Measurements from ENCODE around the gene MGAT2. TPM values are rescaled to one million over a fixed set of nuclear protein-coding genes. Genes with fewer than 3 reads are reported as not detected.
A peak's percentile ranks its signal among the peaks of the same experiment; 100 is the strongest.

Gene MGAT2
- total RNA-seq, 1 experiment from 2014 or later, result 22.9 TPM

DNA sequence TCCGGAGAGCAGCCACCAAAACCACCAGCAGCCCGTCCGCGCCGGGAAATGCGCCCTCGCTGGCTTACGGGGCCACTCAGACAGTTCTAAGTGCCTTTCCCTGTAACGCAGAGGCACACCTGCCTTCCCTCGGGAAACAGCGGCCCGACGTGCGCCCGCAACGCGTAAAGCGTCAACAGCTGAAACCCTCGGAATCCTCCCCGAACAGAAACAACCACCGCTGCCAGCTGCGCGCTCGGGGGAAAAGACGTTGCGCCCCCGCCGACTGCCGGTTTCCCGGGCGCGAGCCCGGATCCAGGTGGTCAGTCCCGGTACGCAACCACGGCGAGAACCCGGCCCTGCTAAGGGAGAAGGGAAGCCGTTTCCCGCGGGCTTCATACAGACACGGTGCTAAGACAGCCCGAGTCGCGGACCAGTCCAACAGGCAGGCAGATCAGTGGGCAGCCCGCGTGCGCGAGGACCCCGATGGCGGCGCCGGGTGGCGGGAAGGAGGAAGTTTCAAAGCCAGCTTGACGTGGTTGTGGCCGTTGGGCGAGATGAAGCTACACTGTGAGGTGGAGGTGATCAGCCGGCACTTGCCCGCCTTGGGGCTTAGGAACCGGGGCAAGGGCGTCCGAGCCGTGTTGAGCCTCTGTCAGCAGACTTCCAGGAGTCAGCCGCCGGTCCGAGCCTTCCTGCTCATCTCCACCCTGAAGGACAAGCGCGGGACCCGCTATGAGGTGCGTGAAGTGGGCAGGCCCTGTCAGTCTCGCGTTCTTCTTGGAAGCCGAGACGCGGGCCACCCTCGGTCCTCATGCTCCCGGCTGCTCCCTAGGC, 21.9 kb upstream of the MGAT2 start, which contains the start of gene LRR1 (continued):
- TF ChIP-seq POLR2AphosphoS5 (IDR thresholded peaks at IDR 0.05; ENCODE audit: low read depth, low read length) (peak; percentile 72; the same call in 1 of the 2 replicates), FOSL1 (IDR thresholded peaks at IDR 0.05; ENCODE audit: low read depth) (no peak), ZFX (IDR thresholded peaks at IDR 0.05) (peak; percentile 36; the same call in 1 of the 2 replicates), CEBPB (IDR thresholded peaks at IDR 0.05; ENCODE audit: low read depth) (no peak), YY1 (IDR thresholded peaks at IDR 0.05; ENCODE audit: extremely low read depth, insufficient replicate concordance, low read depth, low read length) (peak; percentile 89)

DNA sequence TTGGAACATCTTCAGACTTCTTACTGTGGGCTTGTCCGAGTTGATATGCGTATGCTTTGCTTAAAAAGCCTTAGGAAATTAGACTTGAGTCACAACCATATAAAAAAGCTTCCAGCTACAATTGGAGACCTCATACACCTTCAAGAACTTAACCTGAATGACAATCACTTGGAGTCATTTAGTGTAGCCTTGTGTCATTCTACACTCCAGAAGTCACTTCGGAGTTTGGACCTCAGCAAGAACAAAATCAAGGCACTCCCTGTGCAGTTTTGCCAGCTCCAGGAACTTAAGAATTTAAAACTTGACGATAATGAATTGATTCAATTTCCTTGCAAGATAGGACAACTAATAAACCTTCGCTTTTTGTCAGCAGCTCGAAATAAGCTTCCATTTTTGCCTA, 13.0 kb upstream of the MGAT2 start:
- Histone ChIP-seq H4K20me1 (ENCODE audit: insufficient read depth) (no peaks in the 10 kb centered on the region), H3K27me3 (ENCODE audit: insufficient read depth, low read length) (no peaks in the 10 kb centered on the region), H3K9ac (ENCODE audit: low read length) (no peak overlapping the region), H3K4me2 (ENCODE audit: low read length) (no peak overlapping the region), H3K9me3 (ENCODE audit: control insufficient read depth in 1 of 2, insufficient read depth in 1 of 2, low read depth in 1 of 2, low read length in 2 of 2) (no peaks in the 10 kb centered on the region), H3K9me2 (ENCODE audit: insufficient read depth) (no peaks in the 10 kb centered on the region), H3K4me3 (replicated peaks in 1 of 2; ENCODE audit: low read depth in 1 of 2, low read length in 2 of 2) (no peak overlapping the region), H2AFZ (ENCODE audit: low read depth, low read length, poor library complexity, severe bottlenecking) (no peak overlapping the region), H3K79me2 (ENCODE audit: insufficient read depth, low read length) (peaks cover 40% of the 10 kb centered on the region), H3K36me3 (ENCODE audit: control insufficient read depth in 1 of 2, insufficient read depth in 2 of 2, low read length in 2 of 2) (peaks cover 4 to 16% of the 10 kb centered on the region in 2 experiments; a peak in 3 of 4 replicates), H3K4me1 (ENCODE audit: control insufficient read depth in 1 of 2, insufficient read depth in 2 of 2, low read length in 2 of 2) (no peaks in the 10 kb centered on the region), H3K27ac (ENCODE audit: low read depth, low read length) (no peak overlapping the region)
- BruUV-seq (replicated peaks), result no TSS peak
- TF ChIP-seq, protein P1, sequence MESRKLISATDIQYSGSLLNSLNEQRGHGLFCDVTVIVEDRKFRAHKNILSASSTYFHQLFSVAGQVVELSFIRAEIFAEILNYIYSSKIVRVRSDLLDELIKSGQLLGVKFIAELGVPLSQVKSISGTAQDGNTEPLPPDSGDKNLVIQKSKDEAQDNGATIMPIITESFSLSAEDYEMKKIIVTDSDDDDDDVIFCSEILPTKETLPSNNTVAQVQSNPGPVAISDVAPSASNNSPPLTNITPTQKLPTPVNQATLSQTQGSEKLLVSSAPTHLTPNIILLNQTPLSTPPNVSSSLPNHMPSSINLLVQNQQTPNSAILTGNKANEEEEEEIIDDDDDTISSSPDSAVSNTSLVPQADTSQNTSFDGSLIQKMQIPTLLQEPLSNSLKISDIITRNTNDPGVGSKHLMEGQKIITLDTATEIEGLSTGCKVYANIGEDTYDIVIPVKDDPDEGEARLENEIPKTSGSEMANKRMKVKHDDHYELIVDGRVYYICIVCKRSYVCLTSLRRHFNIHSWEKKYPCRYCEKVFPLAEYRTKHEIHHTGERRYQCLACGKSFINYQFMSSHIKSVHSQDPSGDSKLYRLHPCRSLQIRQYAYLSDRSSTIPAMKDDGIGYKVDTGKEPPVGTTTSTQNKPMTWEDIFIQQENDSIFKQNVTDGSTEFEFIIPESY (IDR thresholded peaks at IDR 0.05; ENCODE audit: extremely low read depth, insufficient replicate concordance, low read length), result no peak
- no peak for TF ChIP-seq SIN3A (IDR thresholded peaks at IDR 0.05; ENCODE audit: low read depth)
- TF ChIP-seq SRF (IDR thresholded peaks at IDR 0.05; ENCODE audit: low read depth), result no peak
- TF ChIP-seq POLR2AphosphoS5 (IDR thresholded peaks at IDR 0.05; ENCODE audit: low read depth, low read length), result no peak
- TF ChIP-seq, protein P2, sequence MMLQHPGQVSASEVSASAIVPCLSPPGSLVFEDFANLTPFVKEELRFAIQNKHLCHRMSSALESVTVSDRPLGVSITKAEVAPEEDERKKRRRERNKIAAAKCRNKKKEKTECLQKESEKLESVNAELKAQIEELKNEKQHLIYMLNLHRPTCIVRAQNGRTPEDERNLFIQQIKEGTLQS (IDR thresholded peaks at IDR 0.05), result no peak
- no peak for TF ChIP-seq TCF7L2 (IDR thresholded peaks at IDR 0.05; ENCODE audit: borderline replicate concordance, extremely low read depth, insufficient read depth, insufficient read length)
- no peak for TF ChIP-seq YY1 (IDR thresholded peaks at IDR 0.05; ENCODE audit: extremely low read depth, insufficient replicate concordance, low read depth, low read length)
- TF ChIP-seq JUND (IDR thresholded peaks at IDR 0.05), result no peak
- no peak for TF ChIP-seq CEBPB (IDR thresholded peaks at IDR 0.05; ENCODE audit: low read depth)
- TF ChIP-seq EZH2phosphoT487 (IDR thresholded peaks at IDR 0.05; ENCODE audit: borderline replicate concordance), result no peak
- TF ChIP-seq, protein P3, sequence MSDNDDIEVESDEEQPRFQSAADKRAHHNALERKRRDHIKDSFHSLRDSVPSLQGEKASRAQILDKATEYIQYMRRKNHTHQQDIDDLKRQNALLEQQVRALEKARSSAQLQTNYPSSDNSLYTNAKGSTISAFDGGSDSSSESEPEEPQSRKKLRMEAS (IDR thresholded peaks at IDR 0.05), result no peak
- no peak for TF ChIP-seq RAD21 (IDR thresholded peaks at IDR 0.05; ENCODE audit: low read depth)
- no peak for TF ChIP-seq SP1 (IDR thresholded peaks at IDR 0.05; ENCODE audit: low read depth)
- TF ChIP-seq, protein P4, sequence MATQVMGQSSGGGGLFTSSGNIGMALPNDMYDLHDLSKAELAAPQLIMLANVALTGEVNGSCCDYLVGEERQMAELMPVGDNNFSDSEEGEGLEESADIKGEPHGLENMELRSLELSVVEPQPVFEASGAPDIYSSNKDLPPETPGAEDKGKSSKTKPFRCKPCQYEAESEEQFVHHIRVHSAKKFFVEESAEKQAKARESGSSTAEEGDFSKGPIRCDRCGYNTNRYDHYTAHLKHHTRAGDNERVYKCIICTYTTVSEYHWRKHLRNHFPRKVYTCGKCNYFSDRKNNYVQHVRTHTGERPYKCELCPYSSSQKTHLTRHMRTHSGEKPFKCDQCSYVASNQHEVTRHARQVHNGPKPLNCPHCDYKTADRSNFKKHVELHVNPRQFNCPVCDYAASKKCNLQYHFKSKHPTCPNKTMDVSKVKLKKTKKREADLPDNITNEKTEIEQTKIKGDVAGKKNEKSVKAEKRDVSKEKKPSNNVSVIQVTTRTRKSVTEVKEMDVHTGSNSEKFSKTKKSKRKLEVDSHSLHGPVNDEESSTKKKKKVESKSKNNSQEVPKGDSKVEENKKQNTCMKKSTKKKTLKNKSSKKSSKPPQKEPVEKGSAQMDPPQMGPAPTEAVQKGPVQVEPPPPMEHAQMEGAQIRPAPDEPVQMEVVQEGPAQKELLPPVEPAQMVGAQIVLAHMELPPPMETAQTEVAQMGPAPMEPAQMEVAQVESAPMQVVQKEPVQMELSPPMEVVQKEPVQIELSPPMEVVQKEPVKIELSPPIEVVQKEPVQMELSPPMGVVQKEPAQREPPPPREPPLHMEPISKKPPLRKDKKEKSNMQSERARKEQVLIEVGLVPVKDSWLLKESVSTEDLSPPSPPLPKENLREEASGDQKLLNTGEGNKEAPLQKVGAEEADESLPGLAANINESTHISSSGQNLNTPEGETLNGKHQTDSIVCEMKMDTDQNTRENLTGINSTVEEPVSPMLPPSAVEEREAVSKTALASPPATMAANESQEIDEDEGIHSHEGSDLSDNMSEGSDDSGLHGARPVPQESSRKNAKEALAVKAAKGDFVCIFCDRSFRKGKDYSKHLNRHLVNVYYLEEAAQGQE (IDR thresholded peaks at IDR 0.05; ENCODE audit: low read depth), result no peak
- no peak for TF ChIP-seq ZNF274 (IDR thresholded peaks at IDR 0.05; ENCODE audit: low read depth, low read length)
- TF ChIP-seq CBX3 (IDR thresholded peaks at IDR 0.05; ENCODE audit: low read depth), result no peak
- no peak for TF ChIP-seq POLR2A (IDR thresholded peaks at IDR 0.05; ENCODE audit: borderline replicate concordance, extremely low read depth, insufficient read depth, insufficient read length)
- ChIA-PET POLR2A (no interaction called here), CTCF (no interaction called here), RAD21 (ENCODE audit: low non-redundant PET in 1 of 2, low total read pairs in 2 of 2, uncharacterized antibody in 2 of 2, unreplicated experiment in 2 of 2) (no interaction called here)
- ATAC-seq (no peak), DNase-seq (ENCODE audit: low read depth, low spot score) (no peak)
- intact Hi-C loops (cut with micrococcal nuclease), result no loop called here
